ENCODE data around the gene RBM38.
A peak's percentile ranks its signal among the peaks of the same experiment; 100 is the strongest.

RBM38 gene

DNA sequence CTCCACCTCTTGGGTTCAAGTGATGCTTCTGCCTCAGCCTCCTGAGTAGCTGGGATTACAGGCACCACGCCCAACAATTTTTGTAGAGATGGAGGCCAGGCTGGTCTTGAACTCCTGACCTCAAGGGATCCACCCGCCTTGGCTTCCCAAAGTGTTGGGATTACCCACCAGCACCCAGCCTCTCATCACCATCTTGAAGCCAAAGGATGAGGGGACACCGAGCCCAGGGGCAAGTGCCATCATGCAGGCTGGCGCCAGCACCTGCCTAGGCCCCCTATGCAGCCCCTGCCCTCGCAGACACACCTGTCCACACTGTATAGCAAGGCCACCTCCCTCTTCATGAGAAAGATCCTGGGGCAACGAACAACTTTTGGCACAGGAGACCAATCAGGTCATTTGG lies 5.3 kb upstream of the RBM38 start:
- H3K36me3 ChIP-seq (ENCODE audit: low read depth) = no peaks in the 10 kb centered on the region; the same call in 1 of the 2 replicates
- H3K27me3 ChIP-seq (ENCODE audit: insufficient read depth, poor library complexity, severe bottlenecking) = no peaks in the 10 kb centered on the region
- no peak overlapping the region for H3K4me3 ChIP-seq (ENCODE audit: severe bottlenecking)
- H3K27ac ChIP-seq (ENCODE audit: poor library complexity, severe bottlenecking) = no peak overlapping the region
- TF ChIP-seq, protein P1, sequence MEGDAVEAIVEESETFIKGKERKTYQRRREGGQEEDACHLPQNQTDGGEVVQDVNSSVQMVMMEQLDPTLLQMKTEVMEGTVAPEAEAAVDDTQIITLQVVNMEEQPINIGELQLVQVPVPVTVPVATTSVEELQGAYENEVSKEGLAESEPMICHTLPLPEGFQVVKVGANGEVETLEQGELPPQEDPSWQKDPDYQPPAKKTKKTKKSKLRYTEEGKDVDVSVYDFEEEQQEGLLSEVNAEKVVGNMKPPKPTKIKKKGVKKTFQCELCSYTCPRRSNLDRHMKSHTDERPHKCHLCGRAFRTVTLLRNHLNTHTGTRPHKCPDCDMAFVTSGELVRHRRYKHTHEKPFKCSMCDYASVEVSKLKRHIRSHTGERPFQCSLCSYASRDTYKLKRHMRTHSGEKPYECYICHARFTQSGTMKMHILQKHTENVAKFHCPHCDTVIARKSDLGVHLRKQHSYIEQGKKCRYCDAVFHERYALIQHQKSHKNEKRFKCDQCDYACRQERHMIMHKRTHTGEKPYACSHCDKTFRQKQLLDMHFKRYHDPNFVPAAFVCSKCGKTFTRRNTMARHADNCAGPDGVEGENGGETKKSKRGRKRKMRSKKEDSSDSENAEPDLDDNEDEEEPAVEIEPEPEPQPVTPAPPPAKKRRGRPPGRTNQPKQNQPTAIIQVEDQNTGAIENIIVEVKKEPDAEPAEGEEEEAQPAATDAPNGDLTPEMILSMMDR (IDR thresholded peaks at IDR 0.05; ENCODE audit: poor library complexity, severe bottlenecking) = no peak
- ATAC-seq (ENCODE audit: low read depth) (no peak), DNase-seq (ENCODE audit: low spot score) (peak; percentile 77)
- H3K9me3 ChIP-seq (ENCODE audit: severe bottlenecking) = no peaks in the 10 kb centered on the region
- H3K4me1 ChIP-seq (ENCODE audit: insufficient read depth, poor library complexity, severe bottlenecking) = peaks cover 11% of the 10 kb centered on the region

DNA sequence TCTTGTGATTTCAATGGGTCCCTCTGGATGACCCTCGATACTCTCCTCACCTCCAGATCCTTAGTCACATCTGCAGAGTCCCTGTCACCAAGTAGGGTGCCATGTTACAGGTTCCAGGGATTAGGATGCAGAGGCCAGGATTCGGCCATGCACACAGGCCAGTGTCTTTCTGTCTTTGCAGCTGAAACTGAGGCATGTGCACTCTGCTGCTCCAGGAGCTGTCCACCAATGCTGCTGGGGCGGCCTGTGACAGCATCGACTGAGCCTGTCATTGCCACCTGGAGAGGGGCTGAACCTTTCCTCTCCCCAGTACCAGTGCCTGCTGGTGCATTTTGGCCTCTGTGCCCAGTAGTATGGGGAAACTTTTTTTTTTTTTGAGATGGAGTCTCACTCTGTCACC lies 4.4 kb upstream of the RBM38 start:
- Histone ChIP-seq H3K27me3 (ENCODE audit: insufficient read depth, poor library complexity, severe bottlenecking) (no peaks in the 10 kb centered on the region), H3K36me3 (ENCODE audit: low read depth) (no peaks in the 10 kb centered on the region; the same call in 1 of the 2 replicates), H3K27ac (ENCODE audit: poor library complexity, severe bottlenecking) (no peak overlapping the region), H3K9me3 (ENCODE audit: severe bottlenecking) (no peaks in the 10 kb centered on the region), H3K4me3 (ENCODE audit: severe bottlenecking) (no peak overlapping the region), H3K4me1 (ENCODE audit: insufficient read depth, poor library complexity, severe bottlenecking) (peaks cover 11% of the 10 kb centered on the region)
- ATAC-seq (ENCODE audit: low read depth) (no peak), DNase-seq (ENCODE audit: low spot score) (peak; percentile 69)
- TF ChIP-seq, protein P1 (IDR thresholded peaks at IDR 0.05; ENCODE audit: poor library complexity, severe bottlenecking) = no peak

DNA sequence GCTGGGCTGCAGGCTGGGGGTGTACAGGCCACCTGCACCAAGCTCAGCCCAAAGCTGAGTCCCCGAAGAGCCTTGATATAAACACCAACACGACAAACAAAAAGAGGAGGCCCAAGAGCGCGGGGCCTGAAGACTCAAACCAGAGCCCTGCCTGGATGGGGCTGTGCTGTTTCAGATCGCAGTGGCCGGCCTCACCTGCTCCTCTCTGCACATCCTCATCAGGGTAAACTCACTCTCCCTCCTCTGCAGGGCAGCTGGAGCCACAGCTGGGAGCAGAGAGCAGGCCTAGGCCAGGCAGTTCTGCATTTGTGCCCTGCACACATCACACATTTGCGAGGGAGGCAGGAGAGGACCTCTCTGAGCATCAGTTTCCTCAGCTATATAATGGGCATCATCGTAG lies 3.7 kb upstream of the RBM38 start:
- ATAC-seq (ENCODE audit: low read depth) (no peak), DNase-seq (ENCODE audit: low spot score) (peak; percentile 76)
- no peaks in the 10 kb centered on the region; the same call in 1 of the 2 replicates for H3K36me3 ChIP-seq (ENCODE audit: low read depth)
- no peaks in the 10 kb centered on the region for H3K9me3 ChIP-seq (ENCODE audit: severe bottlenecking)
- no peaks in the 10 kb centered on the region for H3K27me3 ChIP-seq (ENCODE audit: insufficient read depth, poor library complexity, severe bottlenecking)
- H3K4me1 ChIP-seq (ENCODE audit: insufficient read depth, poor library complexity, severe bottlenecking) = peaks cover 11% of the 10 kb centered on the region
- no peak overlapping the region for H3K27ac ChIP-seq (ENCODE audit: poor library complexity, severe bottlenecking)
- TF ChIP-seq, protein P1 (IDR thresholded peaks at IDR 0.05; ENCODE audit: poor library complexity, severe bottlenecking) = no peak
- H3K4me3 ChIP-seq (ENCODE audit: severe bottlenecking) = no peak overlapping the region

DNA sequence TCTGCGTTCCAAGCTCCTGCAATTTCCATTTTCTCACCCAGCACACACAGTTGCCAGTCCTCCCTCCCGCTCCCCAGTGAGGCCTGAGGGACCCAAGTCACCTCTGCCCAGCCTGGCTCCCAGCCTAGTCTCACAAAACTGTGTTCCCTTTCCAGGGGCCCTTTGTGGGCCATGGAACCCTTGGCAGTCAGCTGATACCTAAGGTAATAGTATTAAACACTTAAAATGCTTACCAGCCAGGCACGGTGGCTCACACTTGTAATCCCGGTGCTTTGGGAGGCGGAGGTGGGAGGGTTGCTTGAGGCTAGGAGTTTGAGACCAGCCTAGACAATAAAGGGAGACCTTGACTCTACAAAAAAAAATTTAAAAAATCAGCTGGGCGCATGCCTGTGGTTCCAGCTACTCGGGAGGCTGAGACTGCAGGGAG lies 3.2 kb upstream of the RBM38 start:
- Histone ChIP-seq H3K36me3 (ENCODE audit: low read depth) (no peaks in the 10 kb centered on the region), H3K4me3 (ENCODE audit: severe bottlenecking) (no peak overlapping the region), H3K9me3 (ENCODE audit: severe bottlenecking) (no peaks in the 10 kb centered on the region), H3K27ac (ENCODE audit: poor library complexity, severe bottlenecking) (no peak overlapping the region), H3K4me1 (ENCODE audit: insufficient read depth, poor library complexity, severe bottlenecking) (peaks cover 11% of the 10 kb centered on the region), H3K27me3 (ENCODE audit: insufficient read depth, poor library complexity, severe bottlenecking) (no peaks in the 10 kb centered on the region)
- DNase-seq (ENCODE audit: low spot score) = peak; percentile 70
- no peak for ATAC-seq (ENCODE audit: low read depth)
- TF ChIP-seq, protein P1 (IDR thresholded peaks at IDR 0.05; ENCODE audit: poor library complexity, severe bottlenecking) = no peak

DNA sequence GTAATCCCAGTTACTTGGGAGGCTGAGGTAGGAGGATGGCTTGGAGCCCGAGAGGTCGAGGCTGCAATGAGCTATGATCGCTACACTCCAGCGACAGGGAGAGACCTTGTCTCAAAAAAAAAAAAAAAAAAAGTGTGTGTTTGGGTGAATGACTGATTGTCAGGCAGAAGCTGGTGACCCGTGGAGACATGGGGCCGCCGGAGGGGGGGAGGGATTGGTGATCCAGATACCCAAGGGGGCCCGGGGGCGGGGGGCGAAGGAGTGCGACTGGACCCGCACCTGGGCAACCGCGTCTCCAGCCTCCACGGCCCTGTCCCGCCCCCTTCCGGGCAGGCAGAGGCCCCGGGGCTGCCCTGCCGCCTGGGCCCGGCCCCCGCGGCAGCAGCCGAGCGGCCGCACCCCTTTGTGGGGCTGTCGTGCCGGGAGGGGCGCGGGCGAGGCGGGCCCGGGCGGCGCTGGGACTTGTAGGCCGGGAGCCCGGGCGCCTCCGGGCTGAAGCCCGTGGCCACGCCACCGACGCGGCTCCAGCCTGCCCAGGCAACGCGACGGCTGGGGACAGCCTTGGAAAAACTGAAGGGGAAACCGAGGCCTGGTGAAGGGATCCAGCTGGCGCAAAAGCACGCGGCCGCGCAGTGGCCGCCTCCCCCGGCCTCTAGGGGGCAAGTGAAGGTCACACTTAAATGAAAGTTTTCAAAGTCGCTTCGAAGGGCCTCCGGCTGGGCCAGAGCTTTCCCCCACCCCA lies 2.1 kb upstream of the RBM38 start:
- ATAC-seq (ENCODE audit: low read depth) (peak; percentile 85), DNase-seq (ENCODE audit: low spot score) (peak; percentile 92)
- H3K4me3 ChIP-seq (ENCODE audit: severe bottlenecking) = peak overlapping the region; percentile 27
- no peaks in the 10 kb centered on the region for H3K27me3 ChIP-seq (ENCODE audit: insufficient read depth, poor library complexity, severe bottlenecking)
- H3K36me3 ChIP-seq (ENCODE audit: low read depth) = no peaks in the 10 kb centered on the region
- TF ChIP-seq, protein P1 (IDR thresholded peaks at IDR 0.05; ENCODE audit: poor library complexity, severe bottlenecking) = peak; percentile 67
- H3K9me3 ChIP-seq (ENCODE audit: severe bottlenecking) = no peaks in the 10 kb centered on the region
- peak overlapping the region; percentile 1 for H3K27ac ChIP-seq (ENCODE audit: poor library complexity, severe bottlenecking)
- H3K4me1 ChIP-seq (ENCODE audit: insufficient read depth, poor library complexity, severe bottlenecking) = peaks cover 11% of the 10 kb centered on the region
